Esophagus muscularis mucosa (tissue), 3 donors: ENCODE results near the gene TMC1.

Experiments used
- CTCF ChIP-seq, 3 experiments: fragments of 200-600 bp in 2 of 3; fragments of 450-650 bp in 1 of 3; sonication (generic) in 2 of 3; IDR thresholded peaks; one replicate each; pipeline ENCODE4 v1.5.1; 2017 to 2019; ENCODE audit warnings: antibody characterized with exemption in 3 of 3, mild to moderate bottlenecking in 2 of 3, moderate library complexity in 1 of 3
- POLR2AphosphoS5 ChIP-seq, 2 donors: sonication (generic); formaldehyde crosslinking; IDR thresholded peaks; one replicate each; pipeline ENCODE4 v1.6.1; 2017; ENCODE audit warnings: antibody characterized with exemption in 2 of 2

- TF ChIP-seq CTCF (IDR thresholded peaks at IDR 0.05) (no peak), POLR2AphosphoS5 (IDR thresholded peaks at IDR 0.05) (no peak)
These were observed 183.4 kb downstream of the TMC1 start for GRCh38 chr9:72704688-72705375.
